NB4 (cell line): ENCODE measurements around the gene SEZ6L.

Source experiments
- DNase-seq: peaks from one replicate; pipeline ENCODE4 v3.0.0; 2010; ENCODE audit warnings: low read depth
- H3K4me3 ChIP-seq: one replicate; pipeline ENCODE4 v1.5.1; 2011; ENCODE audit warnings: mild to moderate bottlenecking, low read depth, low read length, moderate library complexity
- MYC ChIP-seq: IDR thresholded peaks from 2 replicates; pipeline ENCODE4 v1.6.1; 2011; ENCODE audit warnings: low read depth, low read length
- POLR2A ChIP-seq: IDR thresholded peaks from 2 replicates; pipeline ENCODE4 v1.6.1; 2011; ENCODE audit warnings: mild to moderate bottlenecking; ENCODE audit not compliant: insufficient read length; ENCODE audit errors: extremely low read depth
- TF ChIP-seq, protein P1 (sequence below): IDR thresholded peaks from one replicate; pipeline ENCODE4 v1.5.1; 2012; ENCODE audit warnings: low read depth, low read length
- TF ChIP-seq, protein P2 (sequence below): IDR thresholded peaks from 2 replicates; pipeline ENCODE4 v1.6.1; 2011; ENCODE audit warnings: low read depth, low read length

Gene SEZ6L

DNA sequence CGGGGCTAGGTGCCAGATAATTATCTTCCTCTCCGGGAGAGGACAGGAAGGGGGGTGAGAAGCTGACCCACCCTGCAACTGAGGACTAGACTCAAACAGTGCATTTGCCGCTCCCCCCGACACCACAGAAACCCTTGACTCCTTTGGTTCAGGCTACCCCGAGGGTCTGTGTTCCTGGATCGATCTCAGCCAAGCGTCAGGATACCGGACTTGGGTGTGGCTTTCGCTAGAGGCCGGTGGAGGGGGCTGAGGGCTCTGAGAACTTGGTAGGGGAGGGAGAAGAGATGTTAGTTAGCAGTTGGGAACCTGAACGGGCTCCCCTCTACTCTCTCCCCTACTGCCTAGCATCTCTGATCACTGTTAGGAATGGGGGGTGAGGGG is 840 bp downstream of the SEZ6L start:
- TF ChIP-seq POLR2A, result no peak
- DNase-seq, result peak; percentile 4
- H3K4me3 ChIP-seq, result no peak overlapping the region

DNA sequence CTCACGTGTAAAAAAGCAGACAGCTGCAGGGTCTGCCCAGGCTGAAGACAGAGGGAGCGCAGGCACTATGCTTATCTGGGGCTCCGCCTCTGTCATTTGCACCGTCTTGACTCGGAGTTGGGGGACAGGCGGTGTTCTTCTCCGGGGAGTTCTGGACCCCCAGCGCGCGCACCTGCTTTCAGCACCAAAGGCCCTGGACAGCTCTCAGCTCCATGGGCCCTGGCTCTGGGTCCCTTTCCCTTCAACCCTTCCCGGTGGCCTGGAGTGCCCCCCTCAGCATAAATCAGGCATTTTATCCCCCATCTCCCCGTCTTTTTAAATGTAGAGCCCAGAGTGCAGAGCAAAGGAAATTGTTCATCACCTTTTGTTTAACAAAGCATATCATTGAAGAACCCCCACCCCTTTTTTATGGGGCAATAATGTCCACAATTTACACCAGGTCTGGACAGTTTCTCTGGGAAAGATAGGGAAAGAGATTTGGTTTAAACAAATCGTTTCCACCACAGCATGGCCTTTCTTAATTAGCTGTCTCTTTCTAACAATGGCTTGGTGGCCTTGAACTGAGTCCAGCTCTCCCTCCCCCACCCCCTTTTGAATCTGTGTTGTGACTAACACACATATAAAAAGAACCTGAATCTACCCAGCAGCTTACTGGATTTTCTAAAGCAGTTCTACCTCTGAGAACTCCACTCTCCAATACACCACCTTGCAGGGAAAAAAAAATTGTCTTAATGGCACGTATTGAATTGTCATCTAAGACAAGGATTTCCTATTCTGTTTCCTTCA is 1.7 kb downstream of the SEZ6L start:
- H3K4me3 ChIP-seq, result no peak overlapping the region
- TF ChIP-seq MYC (no peak), POLR2A (no peak)
- TF ChIP-seq, protein P1, sequence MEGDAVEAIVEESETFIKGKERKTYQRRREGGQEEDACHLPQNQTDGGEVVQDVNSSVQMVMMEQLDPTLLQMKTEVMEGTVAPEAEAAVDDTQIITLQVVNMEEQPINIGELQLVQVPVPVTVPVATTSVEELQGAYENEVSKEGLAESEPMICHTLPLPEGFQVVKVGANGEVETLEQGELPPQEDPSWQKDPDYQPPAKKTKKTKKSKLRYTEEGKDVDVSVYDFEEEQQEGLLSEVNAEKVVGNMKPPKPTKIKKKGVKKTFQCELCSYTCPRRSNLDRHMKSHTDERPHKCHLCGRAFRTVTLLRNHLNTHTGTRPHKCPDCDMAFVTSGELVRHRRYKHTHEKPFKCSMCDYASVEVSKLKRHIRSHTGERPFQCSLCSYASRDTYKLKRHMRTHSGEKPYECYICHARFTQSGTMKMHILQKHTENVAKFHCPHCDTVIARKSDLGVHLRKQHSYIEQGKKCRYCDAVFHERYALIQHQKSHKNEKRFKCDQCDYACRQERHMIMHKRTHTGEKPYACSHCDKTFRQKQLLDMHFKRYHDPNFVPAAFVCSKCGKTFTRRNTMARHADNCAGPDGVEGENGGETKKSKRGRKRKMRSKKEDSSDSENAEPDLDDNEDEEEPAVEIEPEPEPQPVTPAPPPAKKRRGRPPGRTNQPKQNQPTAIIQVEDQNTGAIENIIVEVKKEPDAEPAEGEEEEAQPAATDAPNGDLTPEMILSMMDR, result no peak
- TF ChIP-seq, protein P2, sequence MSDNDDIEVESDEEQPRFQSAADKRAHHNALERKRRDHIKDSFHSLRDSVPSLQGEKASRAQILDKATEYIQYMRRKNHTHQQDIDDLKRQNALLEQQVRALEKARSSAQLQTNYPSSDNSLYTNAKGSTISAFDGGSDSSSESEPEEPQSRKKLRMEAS, result no peak
- peak; percentile 29 for DNase-seq

DNA sequence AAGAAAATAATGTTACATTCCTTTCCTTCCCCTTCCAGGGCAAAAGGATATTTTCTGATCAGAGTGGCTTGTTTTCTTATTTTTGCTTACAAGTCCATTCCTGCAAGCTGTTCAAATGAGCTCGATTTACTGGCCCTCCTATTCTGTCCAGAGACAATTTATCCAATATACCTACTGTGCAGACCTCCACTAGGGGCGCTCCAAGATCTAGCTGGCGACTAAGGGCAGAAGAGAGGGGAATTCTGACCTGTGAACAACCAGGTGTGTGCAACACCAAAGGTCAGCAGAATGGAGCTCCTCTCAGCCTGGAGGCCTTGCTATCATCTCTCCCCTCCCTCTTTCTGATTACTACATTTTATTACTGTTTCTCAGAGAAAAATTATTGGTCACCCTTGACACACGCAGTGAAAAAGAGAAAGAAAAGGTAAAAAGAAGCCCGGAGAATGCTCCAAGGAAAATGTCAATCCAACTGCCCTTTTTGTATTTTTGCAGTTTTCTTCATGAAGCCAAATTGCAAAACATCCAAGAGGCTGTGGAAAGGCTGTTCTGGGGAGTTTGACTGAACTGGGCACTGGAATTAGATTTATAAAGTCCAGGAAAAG is 3.2 kb downstream of the SEZ6L start:
- no peak overlapping the region for H3K4me3 ChIP-seq
- TF ChIP-seq, protein P2, result no peak
- TF ChIP-seq MYC (no peak), POLR2A (no peak)
- TF ChIP-seq, protein P1, result peak; percentile 84
- DNase-seq, result peak; percentile 34

DNA sequence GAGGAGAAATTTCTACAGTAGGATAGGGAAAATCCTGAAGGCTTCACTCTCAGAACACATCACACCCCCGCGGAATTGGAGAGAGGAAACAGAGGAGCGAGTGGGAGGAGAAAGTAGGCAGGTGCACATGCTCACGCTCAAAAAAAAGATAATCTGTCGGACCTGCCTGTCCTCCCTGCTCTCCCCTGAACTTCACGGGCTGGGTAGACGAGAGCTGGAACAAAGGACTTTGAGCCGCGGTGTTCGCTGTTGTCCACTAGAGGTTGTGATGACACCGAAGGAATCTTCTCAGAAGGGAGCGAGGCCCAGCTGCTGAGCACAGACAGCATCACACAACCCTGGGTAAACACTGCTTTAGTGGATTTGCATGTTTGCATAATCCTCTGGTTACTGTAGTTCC is 5.0 kb downstream of the SEZ6L start:
- peak; percentile 15 for DNase-seq
- H3K4me3 ChIP-seq, result no peak overlapping the region
- no peak for TF ChIP-seq MYC
- TF ChIP-seq, protein P2, result no peak
- TF ChIP-seq, protein P1, result no peak
- no peak for TF ChIP-seq POLR2A

DNA sequence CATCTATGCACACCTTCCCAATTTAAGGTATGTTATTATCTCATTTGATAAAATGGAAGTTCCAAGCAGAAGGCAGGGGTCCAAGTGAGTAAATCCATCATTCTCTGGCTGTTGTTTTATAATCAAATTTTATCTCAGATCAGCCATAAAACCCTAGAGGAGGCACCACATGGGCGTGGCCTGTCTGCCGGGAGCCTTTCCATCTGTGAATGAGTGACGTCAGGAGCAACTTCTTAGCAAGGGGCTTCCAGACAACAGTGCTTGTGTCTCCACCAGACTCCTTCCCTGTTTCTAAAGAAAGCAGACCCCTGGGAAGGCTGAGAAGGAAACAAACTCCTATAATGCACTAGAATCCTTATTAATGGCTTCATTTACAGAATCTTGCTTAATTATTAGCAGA is 13.5 kb downstream of the SEZ6L start:
- DNase-seq, result no peak
- TF ChIP-seq MYC (no peak), POLR2A (no peak)
- TF ChIP-seq, protein P1, result no peak
- TF ChIP-seq, protein P2, result no peak
- H3K4me3 ChIP-seq, result no peak overlapping the region

DNA sequence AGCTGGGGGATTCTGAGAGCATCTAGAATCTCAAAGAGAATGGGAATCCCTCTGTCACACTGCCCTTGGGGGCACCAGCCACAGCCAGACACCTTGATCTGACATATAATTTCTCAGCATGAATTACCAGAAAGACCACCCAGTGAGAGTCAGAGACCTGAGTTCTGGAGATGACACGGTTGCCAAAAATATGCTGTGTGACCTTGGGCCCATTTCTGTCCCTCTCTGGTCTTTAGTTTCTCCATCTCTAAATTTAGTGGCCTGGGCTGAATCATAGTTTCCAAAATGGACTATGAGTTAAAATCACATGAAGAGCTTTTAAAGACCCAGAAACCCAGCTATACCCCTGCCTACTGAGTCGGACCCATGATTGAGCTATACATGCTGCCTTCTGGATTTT is 15.9 kb downstream of the SEZ6L start:
- no peak overlapping the region for H3K4me3 ChIP-seq
- DNase-seq, result no peak
- TF ChIP-seq, protein P1, result no peak
- TF ChIP-seq POLR2A, result no peak
- TF ChIP-seq, protein P2, result no peak
- TF ChIP-seq MYC, result no peak
